Panc1 (cell line): ENCODE data around the gene B4GALNT1. TPM values are rescaled to one million over a fixed set of nuclear protein-coding genes. Genes with fewer than 3 reads are reported as not detected.

Source experiments
- ATAC-seq: fragments of 200-7000 bp; cut with Tn5 transposase; 2 replicates; pipeline ENCODE4 v1.9.1; 2020; ENCODE audit warnings: mild to moderate bottlenecking, moderate library complexity
- BruUV-seq: library from RNA; stranded (reverse); fragments of 400-500 nt; replicated peaks from 2 replicates; lab custom pipeline; 2021; lab: Mats Ljungman, UMichigan
- CTCF ChIA-PET: fragments of 300-600 bp; sonication (Branson Sonifier 250); formaldehyde crosslinking; loops from one replicate; lab custom pipeline; 2022; ENCODE audit warnings: antibody characterized with exemption; lab: Charles Lee
- POLR2A ChIA-PET: fragments of 300-600 bp; sonication (Branson Sonifier 250); formaldehyde crosslinking; loops from one replicate; lab custom pipeline; 2022; ENCODE audit warnings: antibody characterized with exemption; lab: Charles Lee
- DNase-seq: peaks from one replicate; pipeline ENCODE4 v3.0.0-alpha.2; 2010; ENCODE audit warnings: low read depth, low spot score
- H3K27ac ChIP-seq: 2 replicates; pipeline ENCODE4 v1.5.1; 2011; ENCODE audit warnings: mild to moderate bottlenecking, low read length, inconsistent platforms
- H3K27me3 ChIP-seq: fragments of 200-500 bp; sonication (Bioruptor generic); 2 replicates; pipeline ENCODE4 v1.6.0; 2014; ENCODE audit warnings: low read length, inconsistent platforms; ENCODE audit not compliant: control insufficient read depth, insufficient read depth
- H3K36me3 ChIP-seq: fragments of 200-500 bp; sonication (Bioruptor generic); 2 replicates; pipeline ENCODE4 v1.5.1; 2014; ENCODE audit warnings: inconsistent platforms, mild to moderate bottlenecking, low read length, moderate library complexity; ENCODE audit not compliant: control insufficient read depth, insufficient read depth
- H3K4me1 ChIP-seq: 2 replicates; pipeline ENCODE4 v1.5.1; 2011; ENCODE audit warnings: inconsistent platforms, mild to moderate bottlenecking, low read length, moderate library complexity; ENCODE audit not compliant: control insufficient read depth, insufficient read depth
- H3K4me3 ChIP-seq, 2 experiments: 2 replicates each; pipeline ENCODE4 v1.5.1; 2011 to 2012; ENCODE audit warnings: low read depth in 2 of 2, low read length in 2 of 2, mild to moderate bottlenecking in 2 of 2, inconsistent platforms in 1 of 2, moderate library complexity in 1 of 2
- H3K9me3 ChIP-seq: fragments of 200-500 bp; sonication (Bioruptor generic); 2 replicates; pipeline ENCODE4 v1.5.1; 2014; ENCODE audit warnings: low read depth, mild to moderate bottlenecking, inconsistent platforms, low read length, moderate library complexity; ENCODE audit not compliant: control insufficient read depth, insufficient read depth
- CTCF ChIP-seq: fragments of 450-650 bp; IDR thresholded peaks from 2 replicates; pipeline ENCODE4 v1.5.1; 2017; ENCODE audit warnings: mild to moderate bottlenecking
- POLR2AphosphoS5 ChIP-seq: IDR thresholded peaks from 2 replicates; pipeline ENCODE4 v1.6.1; 2012; ENCODE audit warnings: mild to moderate bottlenecking, low read depth, low read length, moderate library complexity
- REST ChIP-seq, 2 experiments: IDR thresholded peaks; 2 replicates each; pipeline ENCODE4 v1.6.1; 2011 to 2012; ENCODE audit warnings: low read depth in 2 of 2, control low read depth in 1 of 2, low read length in 1 of 2, mild to moderate bottlenecking in 1 of 2, moderate library complexity in 1 of 2; ENCODE audit not compliant: insufficient read depth in 1 of 2
- SIN3A ChIP-seq: IDR thresholded peaks from 2 replicates; pipeline ENCODE4 v1.6.1; 2012; ENCODE audit warnings: low read depth, mild to moderate bottlenecking, low read length, moderate library complexity, borderline replicate concordance; ENCODE audit not compliant: insufficient read depth
- TCF7L2 ChIP-seq: IDR thresholded peaks from 2 replicates; pipeline ENCODE4 v1.6.1; 2011; ENCODE audit warnings: mild to moderate bottlenecking, low read depth, low read length, inconsistent platforms
- in situ Hi-C: cut with HindIII; loops from 2 replicates; pipeline ENCODE4 v1.10.0; 2016; ENCODE audit warnings: low sequenced_read_pairs, low pct_unique_long_range_greater_than_20kb
- intact Hi-C: fragments of 100-400 bp; cut with micrococcal nuclease; formaldehyde crosslinking; loops from one replicate; pipeline ENCODE4 v1.10.0; 2022; ENCODE audit not compliant: unreplicated experiment
- total RNA-seq: library from RNA; stranded (reverse); gene quantifications from one replicate; pipeline ENCODE4 v1.2.1, GENCODE V29; 2021; ENCODE audit not compliant: unreplicated experiment

B4GALNT1 gene
- total RNA-seq, 1 experiment from 2014 or later, result 48.6 TPM

GRCh38 chr12:57609101-57609780, 23.8 kb downstream of the B4GALNT1 start:
- no peaks in the 10 kb centered on the region for H3K9me3 ChIP-seq
- ChIA-PET POLR2A (interaction anchor here (0.5 to 0.7 kb wide), 2 partner anchors 20 to 26 kb away, joined by 4 to 5 read pairs; no protein-coding TSS in a partner anchor), CTCF (interaction anchor here (0.6 kb wide), 1 partner anchor 18 kb away, joined by 3 read pairs; no protein-coding TSS in a partner anchor)
- H3K27ac ChIP-seq, result no peak overlapping the region
- no peaks in the 10 kb centered on the region for H3K36me3 ChIP-seq
- intact Hi-C loops, result no loop called here
- H3K4me3 ChIP-seq, result no peak overlapping the region
- ATAC-seq, result no peak
- H3K27me3 ChIP-seq, result no peaks in the 10 kb centered on the region
- no peak for DNase-seq
- in situ Hi-C loops, result no loop called here
- peaks cover 18% of the 10 kb centered on the region for H3K4me1 ChIP-seq
- no peak for TF ChIP-seq SIN3A
- TF ChIP-seq CTCF, result no peak
- no peak for TF ChIP-seq POLR2AphosphoS5
- TF ChIP-seq TCF7L2, result no peak
- no peak for TF ChIP-seq REST (IDR thresholded peaks at IDR 0.05; ENCODE audit: insufficient read depth in 1 of 2, low read depth in 2 of 2, low read length in 1 of 2)
- BruUV-seq, result no TSS peak

GRCh38 chr12:57607958-57608663, 24.9 kb downstream of the B4GALNT1 start:
- no peak for TF ChIP-seq POLR2AphosphoS5
- no peak for TF ChIP-seq REST (IDR thresholded peaks at IDR 0.05; ENCODE audit: insufficient read depth in 1 of 2, low read depth in 2 of 2, low read length in 1 of 2)
- TF ChIP-seq SIN3A, result no peak
- no peak for TF ChIP-seq TCF7L2
- TF ChIP-seq CTCF, result no peak
- Histone ChIP-seq H3K4me3 (no peak overlapping the region), H3K27me3 (no peaks in the 10 kb centered on the region), H3K4me1 (peaks cover 22% of the 10 kb centered on the region), H3K27ac (no peak overlapping the region), H3K36me3 (no peaks in the 10 kb centered on the region), H3K9me3 (no peaks in the 10 kb centered on the region)
- DNase-seq (no peak), ATAC-seq (no peak)
- in situ Hi-C loops (no loop called here), intact Hi-C loops (no loop called here)
- CTCF ChIA-PET, result no interaction called here
- no TSS peak for BruUV-seq
- POLR2A ChIA-PET, result no interaction called here
